IMR-90 (cell line): ENCODE results near the gene SLC44A1. TPM values are rescaled to one million over a fixed set of nuclear protein-coding genes. Genes with fewer than 3 reads are reported as not detected.

ENCODE experiments used
- ATAC-seq: fragments of 200-7000 bp; cut with Tn5 transposase; 2 replicates; pipeline ENCODE4 v1.9.1; 2020; ENCODE audit warnings: low read depth, mild to moderate bottlenecking, moderate library complexity
- BruUV-seq: library from RNA; stranded (reverse); fragments of 400-500 nt; replicated peaks from 2 replicates; lab custom pipeline; 2021; lab: Mats Ljungman, UMichigan
- CTCF ChIA-PET: fragments of 300-600 bp; formaldehyde crosslinking; extraction: SDS; loops from one replicate; lab custom pipeline; 2021; ENCODE audit warnings: antibody characterized with exemption; lab: Yijun Ruan, JAX
- POLR2A ChIA-PET: fragments of 300-600 bp; sonication (Branson Sonifier 250); formaldehyde crosslinking; loops from one replicate; lab custom pipeline; 2022; ENCODE audit warnings: antibody characterized with exemption; ENCODE audit not compliant: unreplicated experiment; lab: Charles Lee
- DNase-seq: peaks from one replicate; pipeline ENCODE4 v3.0.0; 2013
- H2AFZ ChIP-seq: replicated peaks from 2 replicates; pipeline ENCODE3; 2013; ENCODE audit warnings: low read length, mild to moderate bottlenecking; ENCODE audit not compliant: poor library complexity
- H2AK5ac ChIP-seq: 2 replicates; pipeline ENCODE4 v1.6.1; 2013; ENCODE audit warnings: low read depth, low read length, inconsistent platforms
- H2AK9ac ChIP-seq: replicated peaks from 2 replicates; pipeline ENCODE3; 2013; ENCODE audit warnings: mild to moderate bottlenecking, low read depth, low read length, moderate library complexity; ENCODE audit not compliant: poor library complexity
- H2BK120ac ChIP-seq: 2 replicates; pipeline ENCODE4 v1.6.1; 2013; ENCODE audit warnings: low read depth, low read length, inconsistent platforms
- H2BK15ac ChIP-seq: 3 replicates; pipeline ENCODE4 v1.6.1; 2013; ENCODE audit warnings: low read depth, low read length, inconsistent platforms
- H2BK20ac ChIP-seq: 2 replicates; pipeline ENCODE4 v1.6.1; 2013; ENCODE audit warnings: low read depth, mild to moderate bottlenecking, inconsistent platforms, low read length, moderate library complexity
- H2BK5ac ChIP-seq: 2 replicates; pipeline ENCODE4 v1.6.1; 2013; ENCODE audit warnings: mild to moderate bottlenecking, low read depth, low read length, inconsistent platforms; ENCODE audit not compliant: poor library complexity, severe bottlenecking
- H3K14ac ChIP-seq: replicated peaks from 2 replicates; pipeline ENCODE4 v1.6.1; 2013; ENCODE audit warnings: low read depth, low read length, inconsistent platforms
- H3K18ac ChIP-seq: 2 replicates; pipeline ENCODE4 v1.6.1; 2013; ENCODE audit warnings: low read depth, low read length, control low read depth
- H3K23ac ChIP-seq: 2 replicates; pipeline ENCODE4 v1.6.1; 2013; ENCODE audit warnings: low read depth, low read length, inconsistent platforms
- H3K27ac ChIP-seq: 2 replicates; pipeline ENCODE4 v1.5.1; 2013; ENCODE audit warnings: mild to moderate bottlenecking, control low read depth, low read length; ENCODE audit not compliant: insufficient read depth
- H3K27me3 ChIP-seq: 2 replicates; pipeline ENCODE4 v1.6.1; 2013; ENCODE audit warnings: low read length; ENCODE audit not compliant: control insufficient read depth, insufficient read depth
- H3K36me3 ChIP-seq: 2 replicates; pipeline ENCODE4 v1.6.1; 2013; ENCODE audit warnings: low read length, mixed read lengths; ENCODE audit not compliant: control insufficient read depth, insufficient read depth
- H3K4ac ChIP-seq: 2 replicates; pipeline ENCODE4 v1.6.1; 2013; ENCODE audit warnings: low read depth, low read length, inconsistent platforms
- H3K4me1 ChIP-seq: 2 replicates; pipeline ENCODE4 v1.6.1; 2013; ENCODE audit warnings: low read length, mixed read lengths; ENCODE audit not compliant: control insufficient read depth, insufficient read depth
- H3K4me2 ChIP-seq: 2 replicates; pipeline ENCODE4 v1.6.1; 2013; ENCODE audit warnings: low read depth, mild to moderate bottlenecking, control low read depth, low read length, moderate library complexity
- H3K4me3 ChIP-seq: 2 replicates; pipeline ENCODE4 v1.5.1; 2013; ENCODE audit warnings: low read depth, mild to moderate bottlenecking, control low read depth, low read length, moderate library complexity; ENCODE audit not compliant: insufficient read depth
- H3K56ac ChIP-seq: 2 replicates; pipeline ENCODE4 v1.6.1; 2013; ENCODE audit warnings: low read length, inconsistent platforms; ENCODE audit not compliant: insufficient read depth; ENCODE audit errors: extremely low read depth
- H3K79me1 ChIP-seq, 2 experiments: 2 replicates each; pipeline ENCODE4 v1.6.1; 2013; ENCODE audit warnings: low read length in 2 of 2, inconsistent platforms in 1 of 2, low read depth in 1 of 2
- H3K9ac ChIP-seq: 2 replicates; pipeline ENCODE4 v1.6.1; 2013; ENCODE audit warnings: low read depth, low read length, control low read depth
- H3K9me1 ChIP-seq: 2 replicates; pipeline ENCODE4 v1.6.1; 2013; ENCODE audit warnings: low read length, inconsistent platforms; ENCODE audit not compliant: insufficient read depth
- H3K9me3 ChIP-seq: 2 replicates; pipeline ENCODE4 v1.6.1; 2013; ENCODE audit warnings: low read length; ENCODE audit not compliant: control insufficient read depth, insufficient read depth
- H4K20me1 ChIP-seq: 2 replicates; pipeline ENCODE4 v1.6.1; 2013; ENCODE audit warnings: low read length, inconsistent platforms; ENCODE audit not compliant: insufficient read depth
- H4K5ac ChIP-seq: 2 replicates; pipeline ENCODE4 v1.6.1; 2013; ENCODE audit warnings: mild to moderate bottlenecking, low read depth, low read length, control low read depth
- H4K8ac ChIP-seq, 2 experiments: 2 replicates each; pipeline ENCODE4 v1.6.1; 2013; ENCODE audit warnings: low read depth in 2 of 2, low read length in 2 of 2, control low read depth in 1 of 2, inconsistent platforms in 1 of 2
- H4K91ac ChIP-seq: 2 replicates; pipeline ENCODE4 v1.6.1; 2013; ENCODE audit warnings: low read depth, low read length, inconsistent platforms; ENCODE audit not compliant: insufficient read depth
- BHLHE40 ChIP-seq: fragments of 150-350 bp; IDR thresholded peaks from 2 replicates; pipeline ENCODE4 v1.6.1; 2016; ENCODE audit warnings: mild to moderate bottlenecking, low read depth, low read length
- CEBPB ChIP-seq: IDR thresholded peaks from 2 replicates; pipeline ENCODE4 v1.6.1; 2012; ENCODE audit warnings: low read depth, low read length, improper control_type of control experiment
- CHD1 ChIP-seq: IDR thresholded peaks from 2 replicates; pipeline ENCODE4 v1.6.1; 2012; ENCODE audit warnings: low read depth, low read length, improper control_type of control experiment
- FOS ChIP-seq: fragments of 150-350 bp; IDR thresholded peaks from 2 replicates; pipeline ENCODE4 v1.6.1; 2016; ENCODE audit warnings: low read depth, low read length
- MAZ ChIP-seq: IDR thresholded peaks from 2 replicates; pipeline ENCODE4 v1.6.1; 2012; ENCODE audit warnings: low read depth, mild to moderate bottlenecking, low read length, improper control_type of control experiment, moderate library complexity, borderline replicate concordance
- MXI1 ChIP-seq: IDR thresholded peaks from 2 replicates; pipeline ENCODE4 v1.6.1; 2012; ENCODE audit warnings: low read depth, mild to moderate bottlenecking, low read length, moderate library complexity, borderline replicate concordance
- NFE2L2 ChIP-seq: fragments of 150-350 bp; IDR thresholded peaks from 2 replicates; pipeline ENCODE4 v1.6.1; 2016; ENCODE audit warnings: low read depth, mild to moderate bottlenecking, low read length
- POLR2A ChIP-seq: IDR thresholded peaks from 2 replicates; pipeline ENCODE4 v1.6.1; 2012; ENCODE audit warnings: mild to moderate bottlenecking, low read depth, low read length
- RAD21 ChIP-seq: IDR thresholded peaks from 2 replicates; pipeline ENCODE4 v1.6.1; 2012; ENCODE audit warnings: low read length, improper control_type of control experiment
- RCOR1 ChIP-seq: IDR thresholded peaks from 2 replicates; pipeline ENCODE4 v1.6.1; 2012; ENCODE audit warnings: mild to moderate bottlenecking, low read length, improper control_type of control experiment; ENCODE audit not compliant: insufficient replicate concordance
- RFX5 ChIP-seq: IDR thresholded peaks from 2 replicates; pipeline ENCODE4 v1.8.0; 2012; ENCODE audit warnings: low read depth, mild to moderate bottlenecking, low read length, moderate library complexity
- SMC3 ChIP-seq: fragments of 150-350 bp; IDR thresholded peaks from 2 replicates; pipeline ENCODE4 v1.6.1; 2016; ENCODE audit warnings: low read depth, mild to moderate bottlenecking, antibody characterized with exemption, low read length, moderate library complexity
- WGBS, 2 experiments: methylation state at CpG; one replicate each; pipeline versions ENCODE4 v1.1.5 to v1.1.7; 2013; ENCODE audit warnings: missing lambda C conversion rate in 2 of 2; ENCODE audit not compliant: insufficient read length in 1 of 2; ENCODE audit errors: extremely low coverage in 2 of 2; 5-methylcytosine and 5-hydroxymethylcytosine counted together
- dilution Hi-C: fragments of 300-500 bp; cut with HindIII; formaldehyde crosslinking; loops from one replicate; pipeline ENCODE4 v1.14.3; 2018; ENCODE audit warnings: low sequenced_read_pairs; ENCODE audit not compliant: unreplicated experiment
- in situ Hi-C: fragments of 300-500 bp; cut with MboI; formaldehyde crosslinking; loops from 3 replicates; pipeline ENCODE4 v1.14.3; 2019; ENCODE audit warnings: low sequenced_read_pairs, inconsistent platforms, mixed read lengths
- intact Hi-C: fragments of 100-400 bp; cut with micrococcal nuclease; formaldehyde crosslinking; loops from 2 replicates; pipeline ENCODE4 v1.10.0; 2022
- polyA plus RNA-seq, 3 experiments: library from polyadenylated mRNA; depleted of rRNA; stranded (reverse); fragments of >200 nt; gene quantifications; 2 replicates each; pipeline ENCODE4 v1.2.3, GENCODE V29; 2012; ENCODE audit warnings: low replicate concordance in 1 of 3
- total RNA-seq: library from RNA; depleted of rRNA; stranded (reverse); fragments of >200 nt; gene quantifications from 2 replicates; pipeline ENCODE4 v1.2.3, GENCODE V29; 2012
- TF ChIP-seq, protein P1 (sequence below): fragments of 150-350 bp; IDR thresholded peaks from 2 replicates; pipeline ENCODE4 v1.6.1; 2017; ENCODE audit warnings: mild to moderate bottlenecking, antibody characterized with exemption, low read length, low read depth
- TF ChIP-seq, protein P2 (sequence below): conservative IDR thresholded peaks from 2 replicates; pipeline ENCODE4 v1.5.1; 2012; ENCODE audit warnings: mild to moderate bottlenecking, low read depth, low read length, improper control_type of control experiment

SLC44A1 gene
- total and polyA plus RNA-seq, 2 of the 4 experiments (the other 2 are of a cell fraction) = 5.2 to 21.7 TPM

GRCh38 chr9:105360344-105360743 is 115.9 kb downstream of the SLC44A1 start:
- no peak overlapping the region for H2BK5ac ChIP-seq
- CTCF ChIA-PET = interaction anchor here (1.2 to 1.3 kb wide), 2 partner anchors 10 to 18 kb away, joined by 3 to 4 read pairs; no protein-coding TSS in a partner anchor
- POLR2A ChIA-PET = no interaction called here
- no peaks in the 10 kb centered on the region for H3K79me1 ChIP-seq
- no CpG with 5 or more reads among the region's 1 CpG for WGBS, 2 experiments
- no peak overlapping the region for H2BK20ac ChIP-seq
- H2AK5ac ChIP-seq = no peak overlapping the region
- H3K4me3 ChIP-seq = no peak overlapping the region
- H3K4ac ChIP-seq = no peak overlapping the region
- H2AFZ ChIP-seq = no peak overlapping the region
- H3K9me3 ChIP-seq = no peaks in the 10 kb centered on the region
- peaks cover 10% of the 10 kb centered on the region; the same call in 1 of the 2 replicates for H3K36me3 ChIP-seq
- H2BK15ac ChIP-seq = no peak overlapping the region
- no peak overlapping the region for H4K8ac ChIP-seq
- H3K27ac ChIP-seq = no peak overlapping the region
- H3K4me1 ChIP-seq = 0 out of 2 replicates have a peak, but pooled peaks cover 2% of the 10 kb centered on the region
- no peak overlapping the region for H3K14ac ChIP-seq
- no peak overlapping the region for H3K18ac ChIP-seq
- H2AK9ac ChIP-seq = no peak overlapping the region
- DNase-seq (no peak), ATAC-seq (no peak)
- no peak overlapping the region for H4K91ac ChIP-seq
- no peak overlapping the region for H3K23ac ChIP-seq
- no peak overlapping the region for H3K9ac ChIP-seq
- H3K9me1 ChIP-seq = peaks cover 4% of the 10 kb centered on the region; the same call in 1 of the 2 replicates
- H2BK120ac ChIP-seq = no peak overlapping the region
- no peak overlapping the region for H3K56ac ChIP-seq
- no peak overlapping the region for H4K5ac ChIP-seq
- dilution Hi-C loops (no loop called here), in situ Hi-C loops (no loop called here), intact Hi-C loops (no loop called here)
- no peaks in the 10 kb centered on the region for H3K27me3 ChIP-seq
- no peaks in the 10 kb centered on the region for H4K20me1 ChIP-seq
- no peak for TF ChIP-seq NFE2L2
- TF ChIP-seq RFX5 = no peak
- no peak for TF ChIP-seq FOS
- no peak for TF ChIP-seq SMC3
- TF ChIP-seq BHLHE40 = no peak
- no peak for TF ChIP-seq CHD1
- no peak for TF ChIP-seq POLR2A
- no peak for TF ChIP-seq CEBPB
- no peak for TF ChIP-seq MAZ
- TF ChIP-seq RAD21 = no peak
- TF ChIP-seq, protein P1, sequence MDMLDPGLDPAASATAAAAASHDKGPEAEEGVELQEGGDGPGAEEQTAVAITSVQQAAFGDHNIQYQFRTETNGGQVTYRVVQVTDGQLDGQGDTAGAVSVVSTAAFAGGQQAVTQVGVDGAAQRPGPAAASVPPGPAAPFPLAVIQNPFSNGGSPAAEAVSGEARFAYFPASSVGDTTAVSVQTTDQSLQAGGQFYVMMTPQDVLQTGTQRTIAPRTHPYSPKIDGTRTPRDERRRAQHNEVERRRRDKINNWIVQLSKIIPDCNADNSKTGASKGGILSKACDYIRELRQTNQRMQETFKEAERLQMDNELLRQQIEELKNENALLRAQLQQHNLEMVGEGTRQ = no peak
- TF ChIP-seq, protein P2, sequence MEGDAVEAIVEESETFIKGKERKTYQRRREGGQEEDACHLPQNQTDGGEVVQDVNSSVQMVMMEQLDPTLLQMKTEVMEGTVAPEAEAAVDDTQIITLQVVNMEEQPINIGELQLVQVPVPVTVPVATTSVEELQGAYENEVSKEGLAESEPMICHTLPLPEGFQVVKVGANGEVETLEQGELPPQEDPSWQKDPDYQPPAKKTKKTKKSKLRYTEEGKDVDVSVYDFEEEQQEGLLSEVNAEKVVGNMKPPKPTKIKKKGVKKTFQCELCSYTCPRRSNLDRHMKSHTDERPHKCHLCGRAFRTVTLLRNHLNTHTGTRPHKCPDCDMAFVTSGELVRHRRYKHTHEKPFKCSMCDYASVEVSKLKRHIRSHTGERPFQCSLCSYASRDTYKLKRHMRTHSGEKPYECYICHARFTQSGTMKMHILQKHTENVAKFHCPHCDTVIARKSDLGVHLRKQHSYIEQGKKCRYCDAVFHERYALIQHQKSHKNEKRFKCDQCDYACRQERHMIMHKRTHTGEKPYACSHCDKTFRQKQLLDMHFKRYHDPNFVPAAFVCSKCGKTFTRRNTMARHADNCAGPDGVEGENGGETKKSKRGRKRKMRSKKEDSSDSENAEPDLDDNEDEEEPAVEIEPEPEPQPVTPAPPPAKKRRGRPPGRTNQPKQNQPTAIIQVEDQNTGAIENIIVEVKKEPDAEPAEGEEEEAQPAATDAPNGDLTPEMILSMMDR = no peak
- no peak for TF ChIP-seq MXI1
- no peak for TF ChIP-seq RCOR1
- no TSS peak for BruUV-seq
- H3K4me2 ChIP-seq = no peak overlapping the region
